ENCODE data around the gene PDZD8.

PDZD8 gene

GRCh38 chr10:117391436-117392205, 16.4 kb upstream of the PDZD8 start:
- DNase-seq (ENCODE audit: low read depth, low spot score): no peak

- no peak for DNase-seq (ENCODE audit: low read depth, low spot score)
Observed at GRCh38 chr10:117390420-117390819, 15.2 kb upstream of the PDZD8 start.

- DNase-seq (ENCODE audit: low read depth, low spot score): no peak
Observed at GRCh38 chr10:117386805-117387204, 11.6 kb upstream of the PDZD8 start.

- no peak for DNase-seq (ENCODE audit: low read depth, low spot score)
Observed at GRCh38 chr10:117382861-117383260, 7.6 kb upstream of the PDZD8 start.

GRCh38 chr10:117374506-117375359, 507 bp downstream of the PDZD8 start:
- no peak for DNase-seq (ENCODE audit: low read depth, low spot score)

- no peak for DNase-seq (ENCODE audit: low read depth, low spot score)
Observed at GRCh38 chr10:117373823-117374505, 1.3 kb downstream of the PDZD8 start.

- no peak for DNase-seq (ENCODE audit: low read depth, low spot score)
Observed at GRCh38 chr10:117370205-117370604, 5.0 kb downstream of the PDZD8 start.

GRCh38 chr10:117367718-117368117, 7.5 kb downstream of the PDZD8 start:
- no peak for DNase-seq (ENCODE audit: low read depth, low spot score)

- no peak for DNase-seq (ENCODE audit: low read depth, low spot score)
Observed at GRCh38 chr10:117366741-117367140, 8.5 kb downstream of the PDZD8 start.

- DNase-seq (ENCODE audit: low read depth, low spot score): no peak
Observed at GRCh38 chr10:117365612-117366011, 9.6 kb downstream of the PDZD8 start.

- DNase-seq (ENCODE audit: low read depth, low spot score): no peak
Observed at GRCh38 chr10:117364110-117364960, 10.9 kb downstream of the PDZD8 start.

- DNase-seq (ENCODE audit: low read depth, low spot score): no peak
Observed at GRCh38 chr10:117363028-117363427, 12.2 kb downstream of the PDZD8 start.

- DNase-seq (ENCODE audit: low read depth, low spot score): no peak
Observed at GRCh38 chr10:117362313-117362712, 12.9 kb downstream of the PDZD8 start.

GRCh38 chr10:117360994-117361667, 14.1 kb downstream of the PDZD8 start:
- DNase-seq (ENCODE audit: low read depth, low spot score): no peak

- no peak for DNase-seq (ENCODE audit: low read depth, low spot score)
Observed at GRCh38 chr10:117360016-117360415, 15.2 kb downstream of the PDZD8 start.

- DNase-seq (ENCODE audit: low read depth, low spot score): no peak
Observed at GRCh38 chr10:117355072-117355471, 20.2 kb downstream of the PDZD8 start.

GRCh38 chr10:117353684-117354083, 21.6 kb downstream of the PDZD8 start:
- no peak for DNase-seq (ENCODE audit: low read depth, low spot score)

- DNase-seq (ENCODE audit: low read depth, low spot score): no peak
Observed at GRCh38 chr10:117352724-117353123, 22.5 kb downstream of the PDZD8 start.

GRCh38 chr10:117351996-117352395, 23.2 kb downstream of the PDZD8 start:
- DNase-seq (ENCODE audit: low read depth, low spot score): no peak

GRCh38 chr10:117351558-117351957, 23.7 kb downstream of the PDZD8 start:
- no peak for DNase-seq (ENCODE audit: low read depth, low spot score)

GRCh38 chr10:117350909-117351308, 24.3 kb downstream of the PDZD8 start:
- no peak for DNase-seq (ENCODE audit: low read depth, low spot score)

Measured in activated CD4-positive, CD25-positive, alpha-beta regulatory T cell treated with anti-CD3 and anti-CD28 coated beads, Interleukin-2, amount 50 U/mL, for 16 hours (primary cell).